GM18867 (cell line): Measurements from ENCODE around the gene ZNF573.

Source experiments
- ATAC-seq: cut with Tn5 transposase; IDR thresholded peaks from one replicate; pipeline ENCODE4 v1.9.1; 2021; ENCODE audit warnings: mild to moderate bottlenecking, moderate library complexity; ENCODE audit not compliant: unreplicated experiment

Gene ZNF573

GRCh38 chr19:37695144-37695899, 84.1 kb downstream of the ZNF573 start:
- no peak for ATAC-seq

- ATAC-seq, result no peak
Measured at GRCh38 chr19:37692956-37693620, 86.3 kb downstream of the ZNF573 start.

GRCh38 chr19:37691881-37692504, 87.4 kb downstream of the ZNF573 start:
- no peak for ATAC-seq
